IMR-90 (cell line): ENCODE data around the gene TRMT13. TPM values are rescaled to one million over a fixed set of nuclear protein-coding genes. Genes with fewer than 3 reads are reported as not detected.

ENCODE experiments used
- ATAC-seq: fragments of 200-7000 bp; cut with Tn5 transposase; 2 replicates; pipeline ENCODE4 v1.9.1; 2020; ENCODE audit warnings: low read depth, mild to moderate bottlenecking, moderate library complexity
- BruUV-seq: library from RNA; stranded (reverse); fragments of 400-500 nt; replicated peaks from 2 replicates; lab custom pipeline; 2021; lab: Mats Ljungman, UMichigan
- CTCF ChIA-PET: fragments of 300-600 bp; formaldehyde crosslinking; extraction: SDS; loops from one replicate; lab custom pipeline; 2021; ENCODE audit warnings: antibody characterized with exemption; lab: Yijun Ruan, JAX
- POLR2A ChIA-PET: fragments of 300-600 bp; sonication (Branson Sonifier 250); formaldehyde crosslinking; loops from one replicate; lab custom pipeline; 2022; ENCODE audit warnings: antibody characterized with exemption; ENCODE audit not compliant: unreplicated experiment; lab: Charles Lee
- DNase-seq: peaks from one replicate; pipeline ENCODE4 v3.0.0; 2013
- H2AFZ ChIP-seq: replicated peaks from 2 replicates; pipeline ENCODE3; 2013; ENCODE audit warnings: low read length, mild to moderate bottlenecking; ENCODE audit not compliant: poor library complexity
- H2AK5ac ChIP-seq: 2 replicates; pipeline ENCODE4 v1.6.1; 2013; ENCODE audit warnings: low read depth, low read length, inconsistent platforms
- H2AK9ac ChIP-seq: replicated peaks from 2 replicates; pipeline ENCODE3; 2013; ENCODE audit warnings: mild to moderate bottlenecking, low read depth, low read length, moderate library complexity; ENCODE audit not compliant: poor library complexity
- H2BK120ac ChIP-seq: 2 replicates; pipeline ENCODE4 v1.6.1; 2013; ENCODE audit warnings: low read depth, low read length, inconsistent platforms
- H2BK15ac ChIP-seq: 3 replicates; pipeline ENCODE4 v1.6.1; 2013; ENCODE audit warnings: low read depth, low read length, inconsistent platforms
- H2BK20ac ChIP-seq: 2 replicates; pipeline ENCODE4 v1.6.1; 2013; ENCODE audit warnings: low read depth, mild to moderate bottlenecking, inconsistent platforms, low read length, moderate library complexity
- H2BK5ac ChIP-seq: 2 replicates; pipeline ENCODE4 v1.6.1; 2013; ENCODE audit warnings: mild to moderate bottlenecking, low read depth, low read length, inconsistent platforms; ENCODE audit not compliant: poor library complexity, severe bottlenecking
- H3K14ac ChIP-seq: replicated peaks from 2 replicates; pipeline ENCODE4 v1.6.1; 2013; ENCODE audit warnings: low read depth, low read length, inconsistent platforms
- H3K18ac ChIP-seq: 2 replicates; pipeline ENCODE4 v1.6.1; 2013; ENCODE audit warnings: low read depth, low read length, control low read depth
- H3K23ac ChIP-seq: 2 replicates; pipeline ENCODE4 v1.6.1; 2013; ENCODE audit warnings: low read depth, low read length, inconsistent platforms
- H3K27ac ChIP-seq: 2 replicates; pipeline ENCODE4 v1.5.1; 2013; ENCODE audit warnings: mild to moderate bottlenecking, control low read depth, low read length; ENCODE audit not compliant: insufficient read depth
- H3K27me3 ChIP-seq: 2 replicates; pipeline ENCODE4 v1.6.1; 2013; ENCODE audit warnings: low read length; ENCODE audit not compliant: control insufficient read depth, insufficient read depth
- H3K36me3 ChIP-seq: 2 replicates; pipeline ENCODE4 v1.6.1; 2013; ENCODE audit warnings: low read length, mixed read lengths; ENCODE audit not compliant: control insufficient read depth, insufficient read depth
- H3K4ac ChIP-seq: 2 replicates; pipeline ENCODE4 v1.6.1; 2013; ENCODE audit warnings: low read depth, low read length, inconsistent platforms
- H3K4me1 ChIP-seq: 2 replicates; pipeline ENCODE4 v1.6.1; 2013; ENCODE audit warnings: low read length, mixed read lengths; ENCODE audit not compliant: control insufficient read depth, insufficient read depth
- H3K4me2 ChIP-seq: 2 replicates; pipeline ENCODE4 v1.6.1; 2013; ENCODE audit warnings: low read depth, mild to moderate bottlenecking, control low read depth, low read length, moderate library complexity
- H3K4me3 ChIP-seq: 2 replicates; pipeline ENCODE4 v1.5.1; 2013; ENCODE audit warnings: low read depth, mild to moderate bottlenecking, control low read depth, low read length, moderate library complexity; ENCODE audit not compliant: insufficient read depth
- H3K56ac ChIP-seq: 2 replicates; pipeline ENCODE4 v1.6.1; 2013; ENCODE audit warnings: low read length, inconsistent platforms; ENCODE audit not compliant: insufficient read depth; ENCODE audit errors: extremely low read depth
- H3K79me1 ChIP-seq, 2 experiments: 2 replicates each; pipeline ENCODE4 v1.6.1; 2013; ENCODE audit warnings: low read length in 2 of 2, inconsistent platforms in 1 of 2, low read depth in 1 of 2
- H3K9ac ChIP-seq: 2 replicates; pipeline ENCODE4 v1.6.1; 2013; ENCODE audit warnings: low read depth, low read length, control low read depth
- H3K9me1 ChIP-seq: 2 replicates; pipeline ENCODE4 v1.6.1; 2013; ENCODE audit warnings: low read length, inconsistent platforms; ENCODE audit not compliant: insufficient read depth
- H3K9me3 ChIP-seq: 2 replicates; pipeline ENCODE4 v1.6.1; 2013; ENCODE audit warnings: low read length; ENCODE audit not compliant: control insufficient read depth, insufficient read depth
- H4K20me1 ChIP-seq: 2 replicates; pipeline ENCODE4 v1.6.1; 2013; ENCODE audit warnings: low read length, inconsistent platforms; ENCODE audit not compliant: insufficient read depth
- H4K5ac ChIP-seq: 2 replicates; pipeline ENCODE4 v1.6.1; 2013; ENCODE audit warnings: mild to moderate bottlenecking, low read depth, low read length, control low read depth
- H4K8ac ChIP-seq, 2 experiments: 2 replicates each; pipeline ENCODE4 v1.6.1; 2013; ENCODE audit warnings: low read depth in 2 of 2, low read length in 2 of 2, control low read depth in 1 of 2, inconsistent platforms in 1 of 2
- H4K91ac ChIP-seq: 2 replicates; pipeline ENCODE4 v1.6.1; 2013; ENCODE audit warnings: low read depth, low read length, inconsistent platforms; ENCODE audit not compliant: insufficient read depth
- CEBPB ChIP-seq: IDR thresholded peaks from 2 replicates; pipeline ENCODE4 v1.6.1; 2012; ENCODE audit warnings: low read depth, low read length, improper control_type of control experiment
- CHD1 ChIP-seq: IDR thresholded peaks from 2 replicates; pipeline ENCODE4 v1.6.1; 2012; ENCODE audit warnings: low read depth, low read length, improper control_type of control experiment
- CTCF ChIP-seq: conservative IDR thresholded peaks from 2 replicates; pipeline ENCODE4 v1.5.1; 2012; ENCODE audit warnings: mild to moderate bottlenecking, low read depth, low read length, improper control_type of control experiment
- ELK1 ChIP-seq: fragments of 150-350 bp; IDR thresholded peaks from 2 replicates; pipeline ENCODE4 v1.6.1; 2016; ENCODE audit warnings: low read depth, mild to moderate bottlenecking, low read length, moderate library complexity, borderline replicate concordance
- FOS ChIP-seq: fragments of 150-350 bp; IDR thresholded peaks from 2 replicates; pipeline ENCODE4 v1.6.1; 2016; ENCODE audit warnings: low read depth, low read length
- MAFK ChIP-seq: IDR thresholded peaks from 2 replicates; pipeline ENCODE4 v1.6.1; 2012; ENCODE audit warnings: low read depth, low read length, improper control_type of control experiment
- MAZ ChIP-seq: IDR thresholded peaks from 2 replicates; pipeline ENCODE4 v1.6.1; 2012; ENCODE audit warnings: low read depth, mild to moderate bottlenecking, low read length, improper control_type of control experiment, moderate library complexity, borderline replicate concordance
- MXI1 ChIP-seq: IDR thresholded peaks from 2 replicates; pipeline ENCODE4 v1.6.1; 2012; ENCODE audit warnings: low read depth, mild to moderate bottlenecking, low read length, moderate library complexity, borderline replicate concordance
- NFE2L2 ChIP-seq: fragments of 150-350 bp; IDR thresholded peaks from 2 replicates; pipeline ENCODE4 v1.6.1; 2016; ENCODE audit warnings: low read depth, mild to moderate bottlenecking, low read length
- POLR2A ChIP-seq: IDR thresholded peaks from 2 replicates; pipeline ENCODE4 v1.6.1; 2012; ENCODE audit warnings: mild to moderate bottlenecking, low read depth, low read length
- RAD21 ChIP-seq: IDR thresholded peaks from 2 replicates; pipeline ENCODE4 v1.6.1; 2012; ENCODE audit warnings: low read length, improper control_type of control experiment
- RCOR1 ChIP-seq: IDR thresholded peaks from 2 replicates; pipeline ENCODE4 v1.6.1; 2012; ENCODE audit warnings: mild to moderate bottlenecking, low read length, improper control_type of control experiment; ENCODE audit not compliant: insufficient replicate concordance
- RFX5 ChIP-seq: IDR thresholded peaks from 2 replicates; pipeline ENCODE4 v1.8.0; 2012; ENCODE audit warnings: low read depth, mild to moderate bottlenecking, low read length, moderate library complexity
- SMC3 ChIP-seq: fragments of 150-350 bp; IDR thresholded peaks from 2 replicates; pipeline ENCODE4 v1.6.1; 2016; ENCODE audit warnings: low read depth, mild to moderate bottlenecking, antibody characterized with exemption, low read length, moderate library complexity
- WGBS, 2 experiments: methylation state at CpG; one replicate each; pipeline versions ENCODE4 v1.1.5 to v1.1.7; 2013; ENCODE audit warnings: missing lambda C conversion rate in 2 of 2; ENCODE audit not compliant: insufficient read length in 1 of 2; ENCODE audit errors: extremely low coverage in 2 of 2; 5-methylcytosine and 5-hydroxymethylcytosine counted together
- dilution Hi-C: fragments of 300-500 bp; cut with HindIII; formaldehyde crosslinking; loops from one replicate; pipeline ENCODE4 v1.14.3; 2018; ENCODE audit warnings: low sequenced_read_pairs; ENCODE audit not compliant: unreplicated experiment
- in situ Hi-C: fragments of 300-500 bp; cut with MboI; formaldehyde crosslinking; loops from 3 replicates; pipeline ENCODE4 v1.14.3; 2019; ENCODE audit warnings: low sequenced_read_pairs, inconsistent platforms, mixed read lengths
- intact Hi-C: fragments of 100-400 bp; cut with micrococcal nuclease; formaldehyde crosslinking; loops from 2 replicates; pipeline ENCODE4 v1.10.0; 2022
- polyA plus RNA-seq, 3 experiments: library from polyadenylated mRNA; depleted of rRNA; stranded (reverse); fragments of >200 nt; gene quantifications; 2 replicates each; pipeline ENCODE4 v1.2.3, GENCODE V29; 2012; ENCODE audit warnings: low replicate concordance in 1 of 3
- total RNA-seq: library from RNA; depleted of rRNA; stranded (reverse); fragments of >200 nt; gene quantifications from 2 replicates; pipeline ENCODE4 v1.2.3, GENCODE V29; 2012
- TF ChIP-seq, protein P1 (sequence below): fragments of 150-350 bp; IDR thresholded peaks from 2 replicates; pipeline ENCODE4 v1.6.1; 2017; ENCODE audit warnings: mild to moderate bottlenecking, antibody characterized with exemption, low read length, low read depth

The TRMT13 gene
- total and polyA plus RNA-seq, 2 of the 4 experiments (the other 2 are of a cell fraction), result 5.2 to 7.7 TPM

- Histone ChIP-seq H3K9me3 (no peaks in the 10 kb centered on the region), H3K27ac (no peak overlapping the region), H3K4me2 (peak overlapping the region; percentile 60; the same call in 1 of the 2 replicates), H2BK120ac (no peak overlapping the region), H3K18ac (no peak overlapping the region), H2BK15ac (no peak overlapping the region), H2AFZ (no peak overlapping the region), H4K8ac (no peak overlapping the region; a peak in 1 of 4 replicates), H3K56ac (no peak overlapping the region), H3K14ac (no peak overlapping the region), H2BK20ac (no peak overlapping the region), H3K4me3 (peak overlapping the region; percentile 72; the same call in 1 of the 2 replicates), H2AK5ac (no peak overlapping the region), H3K4me1 (peaks cover 1% of the 10 kb centered on the region; the same call in 1 of the 2 replicates), H4K5ac (no peak overlapping the region), H3K79me1 (peaks cover 33 to 55% of the 10 kb centered on the region in 2 experiments), H2BK5ac (no peak overlapping the region), H3K9ac (no peak overlapping the region), H2AK9ac (no peak overlapping the region), H4K91ac (no peak overlapping the region), H3K9me1 (no peaks in the 10 kb centered on the region; the same call in 1 of the 2 replicates), H3K27me3 (no peaks in the 10 kb centered on the region), H3K4ac (no peak overlapping the region), H3K23ac (no peak overlapping the region), H3K36me3 (no peaks in the 10 kb centered on the region), H4K20me1 (no peaks in the 10 kb centered on the region)
- ChIA-PET POLR2A (no interaction called here), CTCF (no interaction called here)
- dilution Hi-C loops (no loop called here), in situ Hi-C loops (loop anchor here (10.0 kb wide), 1 partner anchor 327 kb away; no protein-coding TSS in a partner anchor), intact Hi-C loops (loop anchor here (2.0 kb wide), 1 partner anchor 323 kb away; no protein-coding TSS in a partner anchor)
- no peak for TF ChIP-seq ELK1
- TF ChIP-seq, protein P1, sequence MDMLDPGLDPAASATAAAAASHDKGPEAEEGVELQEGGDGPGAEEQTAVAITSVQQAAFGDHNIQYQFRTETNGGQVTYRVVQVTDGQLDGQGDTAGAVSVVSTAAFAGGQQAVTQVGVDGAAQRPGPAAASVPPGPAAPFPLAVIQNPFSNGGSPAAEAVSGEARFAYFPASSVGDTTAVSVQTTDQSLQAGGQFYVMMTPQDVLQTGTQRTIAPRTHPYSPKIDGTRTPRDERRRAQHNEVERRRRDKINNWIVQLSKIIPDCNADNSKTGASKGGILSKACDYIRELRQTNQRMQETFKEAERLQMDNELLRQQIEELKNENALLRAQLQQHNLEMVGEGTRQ, result no peak
- TF ChIP-seq CTCF, result no peak
- no peak for TF ChIP-seq RCOR1
- no peak for TF ChIP-seq MXI1
- TF ChIP-seq NFE2L2, result no peak
- TF ChIP-seq RAD21, result no peak
- no peak for TF ChIP-seq RFX5
- no peak for TF ChIP-seq SMC3
- no peak for TF ChIP-seq CHD1
- TF ChIP-seq FOS, result no peak
- no peak for TF ChIP-seq MAZ
- TF ChIP-seq MAFK, result no peak
- no peak for TF ChIP-seq CEBPB
- TF ChIP-seq POLR2A, result no peak
- ATAC-seq, result no peak
- no CpG with 5 or more reads among the region's 8 CpGs for WGBS, 2 experiments
- BruUV-seq, result no TSS peak
- DNase-seq, result no peak
Observed at GRCh38 chr1:100131623-100132022, 1.3 kb upstream of the TRMT13 start.
